NCI-H2227 treated with DMSO at 0.1 percent for 48 hours (cell line): Measurements from ENCODE around the gene PITRM1.
"Not testable (repeated sequence)": the region's sequence is repeated elsewhere in the genome, so short reads cannot be mapped to it uniquely, and the experiment has no call there.

Source experiments
- DNase-seq: peaks from one replicate; lab custom pipeline; 2025; lab: John Stamatoyannopoulos, UW

The PITRM1 gene

GRCh38 chr10:3197348-3198003 is 24.9 kb upstream of the PITRM1 start:
- peak; percentile 64 for DNase-seq

- no peak for DNase-seq
These were observed 24.4 kb upstream of the PITRM1 start for GRCh38 chr10:3196958-3197347.

- DNase-seq, result no peak
These were observed 23.9 kb upstream of the PITRM1 start for GRCh38 chr10:3196482-3196881.

GRCh38 chr10:3195726-3196125 is 23.1 kb upstream of the PITRM1 start:
- DNase-seq, result no peak

GRCh38 chr10:3195286-3195685 is 22.7 kb upstream of the PITRM1 start:
- DNase-seq, result no peak

GRCh38 chr10:3194871-3195270 is 22.3 kb upstream of the PITRM1 start:
- DNase-seq, result no peak

- DNase-seq, result no peak
These were observed 21.2 kb upstream of the PITRM1 start for GRCh38 chr10:3193751-3194150.

- DNase-seq, result peak; percentile 64
These were observed 20.5 kb upstream of the PITRM1 start for GRCh38 chr10:3192856-3193635.

GRCh38 chr10:3190817-3191216 is 18.2 kb upstream of the PITRM1 start:
- no peak for DNase-seq

- DNase-seq, result not testable (repeated sequence)
These were observed 14.6 kb upstream of the PITRM1 start for GRCh38 chr10:3187229-3187628.

- DNase-seq, result no peak
These were observed 13.8 kb upstream of the PITRM1 start for GRCh38 chr10:3186368-3186767.

- no peak for DNase-seq
These were observed 12.8 kb upstream of the PITRM1 start for GRCh38 chr10:3185386-3185785.

- DNase-seq, result no peak
These were observed 7.9 kb upstream of the PITRM1 start for GRCh38 chr10:3180355-3181025.

- DNase-seq, result no peak
These were observed 6.6 kb upstream of the PITRM1 start for GRCh38 chr10:3179174-3179573.

- no peak for DNase-seq
These were observed 5.5 kb upstream of the PITRM1 start for GRCh38 chr10:3178042-3178441.

- no peak for DNase-seq
These were observed 743 bp upstream of the PITRM1 start for GRCh38 chr10:3173171-3173878.

GRCh38 chr10:3172081-3172445 is 519 bp downstream of the PITRM1 start:
- peak; percentile 9 for DNase-seq

- not testable (repeated sequence) for DNase-seq
These were observed 1.1 kb downstream of the PITRM1 start for GRCh38 chr10:3171488-3171887.

GRCh38 chr10:3169673-3170072 is 2.9 kb downstream of the PITRM1 start:
- no peak for DNase-seq

GRCh38 chr10:3169271-3169670 is 3.3 kb downstream of the PITRM1 start:
- no peak for DNase-seq

- no peak for DNase-seq
These were observed 4.8 kb downstream of the PITRM1 start for GRCh38 chr10:3167611-3168330.
